HG03469 (cell line): ENCODE measurements around the gene ZDHHC11.
"Not testable (repeated sequence)": the region's sequence is repeated elsewhere in the genome, so short reads cannot be mapped to it uniquely, and the experiment has no call there.

Source experiments
- ATAC-seq: cut with Tn5 transposase; IDR thresholded peaks from one replicate; pipeline ENCODE4 v1.9.1; 2021; ENCODE audit warnings: mild to moderate bottlenecking, moderate library complexity, moderate number of reproducible peaks; ENCODE audit not compliant: unreplicated experiment

The ZDHHC11 gene

GRCh38 chr5:763998-764781, 86.6 kb downstream of the ZDHHC11 start:
- ATAC-seq, result no peak

GRCh38 chr5:763397-763796, 87.4 kb downstream of the ZDHHC11 start:
- no peak for ATAC-seq

- not testable (repeated sequence) for ATAC-seq
These were observed 87.8 kb downstream of the ZDHHC11 start for GRCh38 chr5:762996-763395.

- ATAC-seq, result no peak
These were observed 88.7 kb downstream of the ZDHHC11 start for GRCh38 chr5:761854-762710.

GRCh38 chr5:761059-761771, 89.6 kb downstream of the ZDHHC11 start:
- no peak for ATAC-seq

GRCh38 chr5:760363-761058, 90.3 kb downstream of the ZDHHC11 start:
- ATAC-seq, result no peak

GRCh38 chr5:759781-760362, 90.9 kb downstream of the ZDHHC11 start:
- ATAC-seq, result no peak

- ATAC-seq, result no peak
These were observed 91.6 kb downstream of the ZDHHC11 start for GRCh38 chr5:759111-759751.

GRCh38 chr5:758698-759053, 92.1 kb downstream of the ZDHHC11 start:
- no peak for ATAC-seq

GRCh38 chr5:757931-758697, 92.7 kb downstream of the ZDHHC11 start:
- no peak for ATAC-seq

GRCh38 chr5:757346-757930, 93.3 kb downstream of the ZDHHC11 start:
- no peak for ATAC-seq

GRCh38 chr5:756865-757345, 93.9 kb downstream of the ZDHHC11 start:
- no peak for ATAC-seq

- no peak for ATAC-seq
These were observed 94.6 kb downstream of the ZDHHC11 start for GRCh38 chr5:756171-756570.

- ATAC-seq, result not testable (repeated sequence)
These were observed 96.6 kb downstream of the ZDHHC11 start for GRCh38 chr5:754143-754632.

- ATAC-seq, result not testable (repeated sequence)
These were observed 97.1 kb downstream of the ZDHHC11 start for GRCh38 chr5:753567-754142.

- not testable (repeated sequence) for ATAC-seq
These were observed 98.2 kb downstream of the ZDHHC11 start for GRCh38 chr5:752532-753115.

- not testable (repeated sequence) for ATAC-seq
These were observed 98.8 kb downstream of the ZDHHC11 start for GRCh38 chr5:751992-752391.

- no peak for ATAC-seq
These were observed 99.3 kb downstream of the ZDHHC11 start for GRCh38 chr5:751496-751895.
